Mesenchymal stem cell (in vitro differentiated cells and primary cell): ENCODE results near the gene C9orf152.
"Not testable (repeated sequence)": the region's sequence is repeated elsewhere in the genome, so short reads cannot be mapped to it uniquely, and the experiment has no call there.

ENCODE experiments used
- DNase-seq: peaks from one replicate; pipeline ENCODE4 v3.0.0-alpha.2; 2013
- H2AFZ ChIP-seq: one replicate; pipeline ENCODE4 v1.6.1; 2013; ENCODE audit warnings: low read depth, mild to moderate bottlenecking, control low read depth, inconsistent platforms, low read length, moderate library complexity
- H2AK5ac ChIP-seq: 2 replicates; pipeline ENCODE4 v1.6.1; 2013; ENCODE audit warnings: low read length, moderate library complexity, mild to moderate bottlenecking, inconsistent platforms; ENCODE audit not compliant: severe bottlenecking
- H2BK120ac ChIP-seq: one replicate; pipeline ENCODE4 v1.6.1; 2013; ENCODE audit warnings: low read depth, mild to moderate bottlenecking, inconsistent platforms, low read length, moderate library complexity
- H2BK12ac ChIP-seq, 2 experiments: one replicate each; pipeline ENCODE4 v1.6.1; 2013; ENCODE audit warnings: inconsistent platforms in 2 of 2, low read length in 2 of 2, mild to moderate bottlenecking in 2 of 2, moderate library complexity in 2 of 2, control low read depth in 1 of 2
- H2BK15ac ChIP-seq: one replicate; pipeline ENCODE4 v1.6.1; 2013; ENCODE audit warnings: mild to moderate bottlenecking, low read depth, inconsistent platforms; ENCODE audit not compliant: poor library complexity, severe bottlenecking
- H2BK5ac ChIP-seq: 2 replicates; pipeline ENCODE4 v1.6.1; 2013; ENCODE audit warnings: low read depth, mild to moderate bottlenecking, low read length, control low read depth, inconsistent platforms; ENCODE audit not compliant: poor library complexity, severe bottlenecking
- H3K14ac ChIP-seq, 2 experiments: one replicate each; pipeline ENCODE4 v1.6.1; 2013; ENCODE audit warnings: inconsistent platforms in 2 of 2, low read length in 2 of 2, control low read depth in 1 of 2, mild to moderate bottlenecking in 1 of 2, moderate library complexity in 1 of 2
- H3K18ac ChIP-seq, 2 experiments: one replicate each; pipeline ENCODE4 v1.6.1; 2013; ENCODE audit warnings: inconsistent platforms in 2 of 2, low read length in 2 of 2, control low read depth in 1 of 2, low read depth in 1 of 2, mild to moderate bottlenecking in 1 of 2
- H3K23ac ChIP-seq, 2 experiments: one replicate each; pipeline ENCODE4 v1.6.1; 2013; ENCODE audit warnings: inconsistent platforms in 2 of 2, low read length in 2 of 2, mild to moderate bottlenecking in 2 of 2, moderate library complexity in 2 of 2, control low read depth in 1 of 2
- H3K27ac ChIP-seq: 2 replicates; pipeline ENCODE4 v1.5.1; 2013; ENCODE audit warnings: mild to moderate bottlenecking, moderate library complexity, low read length, control low read depth, inconsistent platforms; ENCODE audit not compliant: poor library complexity, severe bottlenecking
- H3K27me3 ChIP-seq, 2 experiments: 2 replicates each; pipeline versions ENCODE4 v1.6.1 to v1.7.0; 2013; ENCODE audit warnings: low read length in 2 of 2, mild to moderate bottlenecking in 2 of 2, moderate library complexity in 2 of 2, control low read depth in 1 of 2, inconsistent platforms in 1 of 2; ENCODE audit not compliant: control insufficient read depth in 1 of 2, insufficient read depth in 1 of 2
- H3K36me3 ChIP-seq, 2 experiments: 2 replicates each; pipeline versions ENCODE4 v1.6.1 to v1.7.0; 2013; ENCODE audit warnings: low read length in 2 of 2, control low read depth in 1 of 2, inconsistent platforms in 1 of 2, low read depth in 1 of 2, mild to moderate bottlenecking in 1 of 2; ENCODE audit not compliant: insufficient read depth in 2 of 2, control insufficient read depth in 1 of 2
- H3K4ac ChIP-seq, 2 experiments: one replicate each; pipeline ENCODE4 v1.6.1; 2013; ENCODE audit warnings: inconsistent platforms in 2 of 2, low read length in 2 of 2, mild to moderate bottlenecking in 2 of 2, moderate library complexity in 2 of 2, control low read depth in 1 of 2, low read depth in 1 of 2
- H3K4me1 ChIP-seq: 2 replicates; pipeline ENCODE4 v1.6.1; 2013; ENCODE audit warnings: low read depth, low read length, control low read depth; ENCODE audit not compliant: control insufficient read depth, insufficient read depth
- H3K4me2 ChIP-seq: 2 replicates; pipeline ENCODE4 v1.6.1; 2013; ENCODE audit warnings: low read length, mild to moderate bottlenecking, inconsistent platforms; ENCODE audit not compliant: poor library complexity, severe bottlenecking
- H3K4me3 ChIP-seq, 2 experiments: 2 replicates each; pipeline versions ENCODE4 v1.5.1 to v1.7.0; 2013; ENCODE audit warnings: low read length in 2 of 2, mild to moderate bottlenecking in 2 of 2, control low read depth in 1 of 2, low read depth in 1 of 2; ENCODE audit not compliant: insufficient read depth in 1 of 2
- H3K79me1 ChIP-seq: replicated peaks from 2 replicates; pipeline ENCODE4 v1.6.1; 2013; ENCODE audit warnings: mild to moderate bottlenecking, control low read depth, low read length, inconsistent platforms; ENCODE audit not compliant: poor library complexity, severe bottlenecking
- H3K9ac ChIP-seq: 2 replicates; pipeline ENCODE4 v1.7.0; 2013; ENCODE audit warnings: mild to moderate bottlenecking, low read length, moderate library complexity
- H3K9me3 ChIP-seq: 2 replicates; pipeline ENCODE4 v1.7.0; 2013; ENCODE audit warnings: mild to moderate bottlenecking, low read length; ENCODE audit not compliant: control insufficient read depth
- H4K8ac ChIP-seq: one replicate; pipeline ENCODE4 v1.6.1; 2013; ENCODE audit warnings: inconsistent platforms, mild to moderate bottlenecking, low read length, moderate library complexity
- H4K91ac ChIP-seq: one replicate; pipeline ENCODE4 v1.6.1; 2013; ENCODE audit warnings: mild to moderate bottlenecking, low read length, inconsistent platforms
- WGBS: methylation state at CpG from one replicate; pipeline ENCODE4 v1.1.7; 2013; ENCODE audit warnings: mixed read lengths; 5-methylcytosine and 5-hydroxymethylcytosine counted together

Gene C9orf152

DNA sequence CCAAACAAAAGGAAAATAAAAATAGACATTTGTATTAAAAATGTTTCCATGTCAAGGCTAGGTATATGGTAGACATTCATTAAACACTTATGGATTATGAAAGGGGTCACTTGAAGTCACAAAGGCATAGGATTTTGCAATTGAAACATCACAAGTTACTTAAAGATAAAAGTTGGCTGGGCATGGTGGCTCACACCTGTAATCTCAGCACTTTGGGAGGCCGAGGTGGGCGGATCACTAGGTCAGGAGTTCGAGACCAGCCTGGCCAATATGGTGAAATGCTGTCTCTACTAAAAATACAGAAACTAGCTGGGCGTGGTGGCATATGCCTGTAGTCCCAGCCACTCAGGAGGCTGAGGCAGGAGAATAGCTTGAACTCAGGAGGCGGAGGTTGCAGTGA lies 43.8 kb upstream of the C9orf152 start:
- not testable (repeated sequence) for H3K4me2 ChIP-seq, H2BK120ac ChIP-seq, H3K23ac ChIP-seq, H3K4me1 ChIP-seq, DNase-seq, H3K4ac ChIP-seq, H3K79me1 ChIP-seq, H2AK5ac ChIP-seq, H3K18ac ChIP-seq, H3K14ac ChIP-seq, H2BK15ac ChIP-seq, H3K27me3 ChIP-seq, H4K8ac ChIP-seq, H3K27ac ChIP-seq, H2AFZ ChIP-seq, H4K91ac ChIP-seq, H3K9me3 ChIP-seq, H2BK5ac ChIP-seq, H2BK12ac ChIP-seq, H3K4me3 ChIP-seq
- WGBS = 91% methylated on average over 5 of the region's 5 CpGs
- peaks cover 7 to 46% of the 10 kb centered on the region in 2 experiments for H3K36me3 ChIP-seq
- H3K9ac ChIP-seq = peak overlapping the region; percentile 97

DNA sequence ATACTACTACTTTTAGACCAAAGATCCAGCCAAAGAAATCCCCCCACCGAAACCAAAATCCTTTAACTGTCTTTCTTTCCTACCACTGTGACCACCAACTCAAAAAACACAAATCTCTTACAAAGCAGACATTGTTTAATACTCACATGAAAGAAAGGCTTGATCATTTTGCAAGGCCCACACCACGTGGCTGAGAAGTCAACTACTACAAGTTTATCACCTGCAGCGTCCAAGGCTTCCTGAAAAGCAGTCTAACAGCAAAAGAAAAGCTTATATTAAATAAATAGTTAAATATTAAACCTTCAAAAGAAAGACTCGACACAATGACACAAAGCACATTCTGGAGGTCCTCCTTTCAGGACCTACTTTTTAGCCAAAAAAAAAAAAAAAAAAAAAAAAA lies 43.3 kb upstream of the C9orf152 start:
- WGBS = 100% methylated on average over 2 of the region's 4 CpGs
- no peak overlapping the region for H3K4ac ChIP-seq
- H3K9ac ChIP-seq = peak overlapping the region; percentile 28
- H3K27me3 ChIP-seq = no peaks in the 10 kb centered on the region
- H3K79me1 ChIP-seq = peaks cover 5% of the 10 kb centered on the region
- no peak overlapping the region for H3K27ac ChIP-seq
- H3K9me3 ChIP-seq = no peaks in the 10 kb centered on the region
- no peak overlapping the region for H3K14ac ChIP-seq
- H4K91ac ChIP-seq = no peak overlapping the region
- peak; percentile 0 for DNase-seq
- no peak overlapping the region for H4K8ac ChIP-seq
- H2BK120ac ChIP-seq = no peak overlapping the region
- H2BK5ac ChIP-seq = no peak overlapping the region
- no peak overlapping the region for H2AFZ ChIP-seq
- H3K18ac ChIP-seq = no peak overlapping the region
- no peak overlapping the region for H2AK5ac ChIP-seq
- H3K4me2 ChIP-seq = no peak overlapping the region
- H2BK12ac ChIP-seq = no peak overlapping the region
- no peak overlapping the region for H3K4me3 ChIP-seq
- peaks cover 7 to 52% of the 10 kb centered on the region in 2 experiments for H3K36me3 ChIP-seq
- peaks cover 5% of the 10 kb centered on the region for H3K4me1 ChIP-seq
- H2BK15ac ChIP-seq = no peak overlapping the region
- H3K23ac ChIP-seq = no peak overlapping the region

DNA sequence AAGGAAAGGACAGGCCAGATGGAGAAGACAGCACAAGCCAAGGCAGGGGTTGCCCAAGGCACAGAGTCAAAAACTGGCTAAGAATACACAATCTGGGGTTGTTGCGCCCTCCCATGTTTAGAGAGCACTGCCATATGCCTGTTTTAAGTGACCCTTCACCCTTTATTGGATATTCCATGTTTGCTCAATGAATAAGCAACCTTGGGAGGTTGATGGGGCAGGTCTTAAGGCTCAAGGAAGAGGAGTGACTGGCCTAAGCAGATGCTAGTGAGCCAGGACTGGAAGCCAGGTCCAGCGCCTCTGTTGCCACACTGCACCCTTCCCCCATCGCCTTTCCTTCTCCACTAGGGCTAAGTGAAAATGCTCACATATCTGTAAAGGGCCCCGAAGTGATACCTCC lies 41.6 kb upstream of the C9orf152 start:
- no peak overlapping the region for H3K23ac ChIP-seq
- H2BK15ac ChIP-seq = no peak overlapping the region
- H4K91ac ChIP-seq = no peak overlapping the region
- H3K79me1 ChIP-seq = peaks cover 11% of the 10 kb centered on the region
- peaks cover 7 to 65% of the 10 kb centered on the region in 2 experiments for H3K36me3 ChIP-seq
- no peak overlapping the region for H3K27ac ChIP-seq
- no peak overlapping the region for H2AFZ ChIP-seq
- H2AK5ac ChIP-seq = no peak overlapping the region
- H2BK120ac ChIP-seq = no peak overlapping the region
- no peak overlapping the region for H3K4ac ChIP-seq
- no peaks in the 10 kb centered on the region for H3K9me3 ChIP-seq
- no peak overlapping the region for H3K18ac ChIP-seq
- no peak overlapping the region for H4K8ac ChIP-seq
- no peak overlapping the region for H2BK5ac ChIP-seq
- H3K27me3 ChIP-seq = no peaks in the 10 kb centered on the region
- 100% methylated on average over 3 of the region's 4 CpGs for WGBS
- H3K14ac ChIP-seq = no peak overlapping the region
- no peak overlapping the region for H3K9ac ChIP-seq
- no peak overlapping the region for H3K4me3 ChIP-seq
- no peak overlapping the region for H2BK12ac ChIP-seq
- H3K4me1 ChIP-seq = peaks cover 5% of the 10 kb centered on the region
- DNase-seq = peak; percentile 30
- no peak overlapping the region for H3K4me2 ChIP-seq

DNA sequence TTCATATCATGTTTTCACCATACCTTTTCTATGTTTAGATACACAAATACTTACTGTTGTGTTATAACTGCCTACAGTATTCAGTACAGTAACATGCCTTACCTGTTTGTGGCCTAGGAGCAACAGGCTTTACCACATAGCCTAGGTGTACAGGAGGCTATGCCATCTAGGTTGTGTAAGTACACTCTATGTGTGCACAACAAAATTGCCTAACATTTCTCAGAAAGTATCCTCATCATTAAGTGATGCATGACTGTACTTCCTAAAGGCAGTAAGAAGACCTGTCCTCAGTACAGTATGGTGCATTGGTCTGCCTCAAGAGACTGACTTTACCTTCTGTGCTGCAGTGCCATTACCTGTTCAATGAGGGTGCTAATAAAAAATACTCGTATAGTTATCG lies 40.4 kb upstream of the C9orf152 start:
- Histone ChIP-seq H3K23ac (no peak overlapping the region), H3K27me3 (no peaks in the 10 kb centered on the region), H3K14ac (no peak overlapping the region), H2AK5ac (no peak overlapping the region), H3K4me2 (no peak overlapping the region), H4K8ac (no peak overlapping the region), H2BK15ac (no peak overlapping the region), H3K18ac (no peak overlapping the region), H3K27ac (no peak overlapping the region), H3K9ac (no peak overlapping the region), H3K9me3 (no peaks in the 10 kb centered on the region), H3K79me1 (peaks cover 11% of the 10 kb centered on the region), H2BK12ac (no peak overlapping the region), H2AFZ (no peak overlapping the region), H3K4ac (no peak overlapping the region), H3K36me3 (peaks cover 7 to 77% of the 10 kb centered on the region in 2 experiments), H2BK5ac (no peak overlapping the region), H4K91ac (no peak overlapping the region), H2BK120ac (no peak overlapping the region), H3K4me3 (no peak overlapping the region), H3K4me1 (peaks cover 2% of the 10 kb centered on the region)
- DNase-seq = peak; percentile 23
- WGBS = 76% methylated on average over 2 of the region's 2 CpGs
